GM23338 (cell line): ENCODE measurements around the gene RNF13. TPM values are rescaled to one million over a fixed set of nuclear protein-coding genes. Genes with fewer than 3 reads are reported as not detected.
"Not testable (repeated sequence)": the region's sequence is repeated elsewhere in the genome, so short reads cannot be mapped to it uniquely, and the experiment has no call there.

Source experiments
- ATAC-seq: fragments of 200-7000 bp; cut with Tn5 transposase; 3 replicates; pipeline ENCODE4 v1.9.1; 2020
- DNase-seq: peaks from one replicate; pipeline ENCODE4 v3.0.0-alpha.2; 2015; ENCODE audit warnings: low spot score
- H2AFZ ChIP-seq: fragments of 200-600 bp; sonication (generic); 2 replicates; pipeline ENCODE4 v1.8.0; 2016; ENCODE audit warnings: antibody characterized with exemption, mild to moderate bottlenecking, moderate library complexity
- H3F3A ChIP-seq: fragments of 200-600 bp; sonication (generic); replicated peaks from 2 replicates; pipeline ENCODE4 v1.8.0; 2017; ENCODE audit warnings: antibody characterized with exemption, mixed run types, low read depth
- H3K27ac ChIP-seq: fragments of 200-600 bp; sonication (generic); 2 replicates; pipeline ENCODE4 v1.6.1; 2016; ENCODE audit warnings: low read depth
- H3K27me3 ChIP-seq: fragments of 200-600 bp; sonication (generic); 2 replicates; pipeline ENCODE4 v1.8.0; 2016; ENCODE audit warnings: mild to moderate bottlenecking, mixed run types, moderate library complexity; ENCODE audit not compliant: insufficient read depth
- H3K36me3 ChIP-seq: fragments of 200-600 bp; sonication (generic); 2 replicates; pipeline ENCODE4 v1.8.0; 2016; ENCODE audit warnings: mild to moderate bottlenecking; ENCODE audit not compliant: insufficient read depth
- H3K4me1 ChIP-seq: fragments of 200-600 bp; sonication (generic); 2 replicates; pipeline ENCODE4 v1.8.0; 2016; ENCODE audit warnings: mild to moderate bottlenecking, moderate library complexity; ENCODE audit not compliant: insufficient read depth
- H3K4me2 ChIP-seq: fragments of 200-600 bp; sonication (generic); 2 replicates; pipeline ENCODE4 v1.7.1; 2017; ENCODE audit warnings: mixed run types
- H3K4me3 ChIP-seq: fragments of 200-600 bp; sonication (generic); 2 replicates; pipeline ENCODE4 v1.6.1; 2016; ENCODE audit warnings: mixed run types
- H3K79me2 ChIP-seq: fragments of 200-600 bp; sonication (generic); replicated peaks from 2 replicates; pipeline ENCODE4 v1.8.0; 2017; ENCODE audit warnings: mild to moderate bottlenecking; ENCODE audit not compliant: insufficient read depth
- H3K9me2 ChIP-seq: fragments of 200-600 bp; sonication (generic); 2 replicates; pipeline ENCODE4 v1.8.0; 2017; ENCODE audit not compliant: insufficient read depth
- H4K20me1 ChIP-seq: fragments of 200-600 bp; sonication (generic); replicated peaks from 2 replicates; pipeline ENCODE4 v1.8.0; 2017; ENCODE audit warnings: mild to moderate bottlenecking; ENCODE audit not compliant: insufficient read depth
- H3K27ac Mint-ChIP-seq: 2 replicates; pipeline ENCODE4 v1.8.0; 2020; ENCODE audit warnings: inconsistent platforms, mild to moderate bottlenecking, moderate library complexity, mixed read lengths
- H3K27me3 Mint-ChIP-seq: 3 replicates; pipeline ENCODE4 v1.8.0; 2022; ENCODE audit warnings: low read depth, mild to moderate bottlenecking, moderate library complexity, mixed read lengths, inconsistent platforms; ENCODE audit not compliant: insufficient read depth, poor library complexity
- H3K36me3 Mint-ChIP-seq: 3 replicates; pipeline ENCODE4 v1.8.0; 2021; ENCODE audit warnings: low read depth, mild to moderate bottlenecking, inconsistent platforms, moderate library complexity, mixed read lengths
- H3K4me1 Mint-ChIP-seq: 3 replicates; pipeline ENCODE4 v1.8.0; 2020; ENCODE audit warnings: mild to moderate bottlenecking, inconsistent platforms, mixed read lengths
- H3K4me3 Mint-ChIP-seq: 3 replicates; pipeline ENCODE4 v1.8.0; 2021; ENCODE audit warnings: moderate library complexity, mild to moderate bottlenecking, inconsistent platforms, mixed read lengths
- H3K9me3 Mint-ChIP-seq: 3 replicates; pipeline ENCODE4 v1.8.0; 2020; ENCODE audit warnings: moderate library complexity, mild to moderate bottlenecking, inconsistent platforms, mixed read lengths
- CREB1 ChIP-seq: fragments of 250-450 bp; sonication (Bioruptor Pico); IDR thresholded peaks from 2 replicates; pipeline ENCODE4 v1.5.0; 2020; ENCODE audit warnings: low read depth, mild to moderate bottlenecking, moderate library complexity
- ETS1 ChIP-seq: IDR thresholded peaks from 2 replicates; pipeline ENCODE4 v1.6.1; 2016; ENCODE audit warnings: antibody characterized with exemption
- EZH2 ChIP-seq: fragments of 200-600 bp; sonication (generic); IDR thresholded peaks from one replicate; pipeline ENCODE4 v1.8.0; 2017; ENCODE audit warnings: antibody characterized with exemption, mild to moderate bottlenecking, low read depth; ENCODE audit not compliant: unreplicated experiment
- EZH2phosphoT487 ChIP-seq: fragments of 200-600 bp; sonication (generic); IDR thresholded peaks from one replicate; pipeline ENCODE4 v1.8.1; 2018; ENCODE audit warnings: antibody characterized with exemption; ENCODE audit not compliant: unreplicated experiment
- JUNB ChIP-seq: IDR thresholded peaks from one replicate; pipeline ENCODE4 v1.6.1; 2016; ENCODE audit warnings: antibody characterized with exemption; ENCODE audit not compliant: unreplicated experiment
- POLR2AphosphoS5 ChIP-seq: IDR thresholded peaks from 2 replicates; pipeline ENCODE4 v1.6.1; 2016; ENCODE audit warnings: antibody characterized with exemption, low read depth
- STAT1 ChIP-seq: IDR thresholded peaks from one replicate; pipeline ENCODE4 v1.6.1; 2016; ENCODE audit warnings: antibody characterized with exemption; ENCODE audit not compliant: unreplicated experiment
- ZNF114 ChIP-seq: fragments of 250-450 bp; sonication (Bioruptor Pico); IDR thresholded peaks from 2 replicates; pipeline ENCODE4 v1.5.0; 2020; ENCODE audit warnings: mild to moderate bottlenecking, moderate library complexity
- ZNF331 ChIP-seq: fragments of 250-450 bp; sonication (Bioruptor Pico); IDR thresholded peaks from 2 replicates; pipeline ENCODE4 v1.5.0; 2020; ENCODE audit warnings: low read depth, mild to moderate bottlenecking, moderate library complexity
- polyA plus RNA-seq: library from polyadenylated mRNA; unstranded; fragments of >200 nt; fragmentation: Nextera tagmentation; extraction: Ambion mirVana; gene quantifications from 2 replicates; pipeline ENCODE4 v1.2.1, GENCODE V29; 2016
- total RNA-seq: library from RNA; depleted of rRNA; stranded (reverse); fragments of >200 nt; shearing (Covaris generic); gene quantifications from 2 replicates; pipeline ENCODE4 v1.2.3, GENCODE V29; 2014
- TF ChIP-seq, protein P1 (sequence below), 2 experiments: fragments of 200-600 bp in 1 of 2; sonication (generic) in 1 of 2; conservative IDR thresholded peaks; 2 replicates each; pipeline versions ENCODE4 v1.5.1 to v1.6.1; 2016 to 2017; ENCODE audit warnings: antibody characterized with exemption in 2 of 2, low read depth in 2 of 2, mild to moderate bottlenecking in 2 of 2, moderate library complexity in 1 of 2

The RNF13 gene
- total and polyA plus RNA-seq, 2 experiments from 2014 or later, result 46.3 to 101 TPM

GRCh38 chr3:149832086-149832485, 19.1 kb downstream of the RNF13 start:
- TF ChIP-seq POLR2AphosphoS5 (no peak), CREB1 (CRISPR knock-in tag) (no peak), ZNF114 (CRISPR knock-in tag) (no peak), STAT1 (no peak), EZH2 (no peak), JUNB (no peak), ETS1 (no peak), ZNF331 (CRISPR knock-in tag) (no peak)
- TF ChIP-seq, protein P1, sequence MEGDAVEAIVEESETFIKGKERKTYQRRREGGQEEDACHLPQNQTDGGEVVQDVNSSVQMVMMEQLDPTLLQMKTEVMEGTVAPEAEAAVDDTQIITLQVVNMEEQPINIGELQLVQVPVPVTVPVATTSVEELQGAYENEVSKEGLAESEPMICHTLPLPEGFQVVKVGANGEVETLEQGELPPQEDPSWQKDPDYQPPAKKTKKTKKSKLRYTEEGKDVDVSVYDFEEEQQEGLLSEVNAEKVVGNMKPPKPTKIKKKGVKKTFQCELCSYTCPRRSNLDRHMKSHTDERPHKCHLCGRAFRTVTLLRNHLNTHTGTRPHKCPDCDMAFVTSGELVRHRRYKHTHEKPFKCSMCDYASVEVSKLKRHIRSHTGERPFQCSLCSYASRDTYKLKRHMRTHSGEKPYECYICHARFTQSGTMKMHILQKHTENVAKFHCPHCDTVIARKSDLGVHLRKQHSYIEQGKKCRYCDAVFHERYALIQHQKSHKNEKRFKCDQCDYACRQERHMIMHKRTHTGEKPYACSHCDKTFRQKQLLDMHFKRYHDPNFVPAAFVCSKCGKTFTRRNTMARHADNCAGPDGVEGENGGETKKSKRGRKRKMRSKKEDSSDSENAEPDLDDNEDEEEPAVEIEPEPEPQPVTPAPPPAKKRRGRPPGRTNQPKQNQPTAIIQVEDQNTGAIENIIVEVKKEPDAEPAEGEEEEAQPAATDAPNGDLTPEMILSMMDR (conservative IDR thresholded peaks at IDR 0.05; ENCODE audit: low read depth in 2 of 2), result no peak
- H3K27me3 Mint-ChIP-seq, result no peaks in the 10 kb centered on the region
- H4K20me1 ChIP-seq, result no peaks in the 10 kb centered on the region
- no peak for ATAC-seq
- no peaks in the 10 kb centered on the region for H3K4me1 Mint-ChIP-seq
- H3K9me3 Mint-ChIP-seq, result peaks cover 80% of the 10 kb centered on the region
- peaks cover 85% of the 10 kb centered on the region for H3K36me3 Mint-ChIP-seq
- H3K36me3 ChIP-seq, result peaks cover 48% of the 10 kb centered on the region
- no peak overlapping the region for H3K4me3 Mint-ChIP-seq
- peaks cover 94% of the 10 kb centered on the region for H3K79me2 ChIP-seq
- H3K9me2 ChIP-seq, result no peaks in the 10 kb centered on the region
- no peaks in the 10 kb centered on the region for H3F3A ChIP-seq
- no peak overlapping the region for H3K27ac ChIP-seq
- no peaks in the 10 kb centered on the region for H3K27me3 ChIP-seq
- DNase-seq, result no peak
- no peak overlapping the region for H3K4me3 ChIP-seq
- H2AFZ ChIP-seq, result no peak overlapping the region
- H3K27ac Mint-ChIP-seq, result no peak overlapping the region
- H3K4me1 ChIP-seq, result no peaks in the 10 kb centered on the region
- H3K4me2 ChIP-seq, result no peak overlapping the region

GRCh38 chr3:149833241-149833640, 20.2 kb downstream of the RNF13 start:
- H3K4me3 Mint-ChIP-seq, result no peak overlapping the region
- peaks cover 94% of the 10 kb centered on the region for H3K79me2 ChIP-seq
- peaks cover 88% of the 10 kb centered on the region for H3K36me3 Mint-ChIP-seq

GRCh38 chr3:149838491-149838890, 25.5 kb downstream of the RNF13 start:
- Histone ChIP-seq H3K79me2 (peaks cover 92% of the 10 kb centered on the region), H3K36me3 (peaks cover 25% of the 10 kb centered on the region)
- H3K27me3 ChIP-seq, H3K27ac Mint-ChIP-seq, H3K4me3 Mint-ChIP-seq, H3K9me2 ChIP-seq, H3K4me1 Mint-ChIP-seq, H3K27ac ChIP-seq, H2AFZ ChIP-seq, DNase-seq, H3K4me1 ChIP-seq, H3K4me3 ChIP-seq, H3K4me2 ChIP-seq, H3F3A ChIP-seq, ATAC-seq, H3K27me3 Mint-ChIP-seq, H4K20me1 ChIP-seq: not testable (repeated sequence)
- H3K9me3 Mint-ChIP-seq, result peaks cover 54% of the 10 kb centered on the region
- H3K36me3 Mint-ChIP-seq, result peaks cover 56% of the 10 kb centered on the region

More at GRCh38 chr3:149833241-149833640, 20.2 kb downstream of the RNF13 start:
- H3K27ac Mint-ChIP-seq, result no peak overlapping the region
- H3K27me3 Mint-ChIP-seq, result no peaks in the 10 kb centered on the region
- ATAC-seq, result no peak
- Histone ChIP-seq H3K9me2 (no peaks in the 10 kb centered on the region), H3K4me3 (no peak overlapping the region), H3K27me3 (no peaks in the 10 kb centered on the region), H2AFZ (no peak overlapping the region), H4K20me1 (no peaks in the 10 kb centered on the region), H3K4me2 (no peak overlapping the region), H3F3A (no peaks in the 10 kb centered on the region), H3K27ac (no peak overlapping the region), H3K4me1 (no peaks in the 10 kb centered on the region), H3K36me3 (peaks cover 54% of the 10 kb centered on the region)
- peaks cover 89% of the 10 kb centered on the region for H3K9me3 Mint-ChIP-seq
- TF ChIP-seq EZH2phosphoT487, result no peak
- H3K4me1 Mint-ChIP-seq, result no peaks in the 10 kb centered on the region
- DNase-seq, result no peak

GRCh38 chr3:149839469-149839868, 26.5 kb downstream of the RNF13 start:
- not testable (repeated sequence) for ATAC-seq, H3K27me3 Mint-ChIP-seq, H4K20me1 ChIP-seq, H3K4me2 ChIP-seq, H3K27ac Mint-ChIP-seq, H3K27ac ChIP-seq, H2AFZ ChIP-seq, H3K4me1 Mint-ChIP-seq, DNase-seq, H3K4me1 ChIP-seq, H3K4me3 Mint-ChIP-seq, H3K4me3 ChIP-seq, H3F3A ChIP-seq, H3K9me2 ChIP-seq, H3K27me3 ChIP-seq
- H3K36me3 Mint-ChIP-seq, result peaks cover 47% of the 10 kb centered on the region
- H3K9me3 Mint-ChIP-seq, result peaks cover 45% of the 10 kb centered on the region
- H3K79me2 ChIP-seq, result peaks cover 92% of the 10 kb centered on the region
- peaks cover 20% of the 10 kb centered on the region for H3K36me3 ChIP-seq
